T-helper 17 cell (primary cell): ENCODE results near the gene HEATR5A. TPM values are rescaled to one million over a fixed set of nuclear protein-coding genes. Genes with fewer than 3 reads are reported as not detected.
A peak's percentile ranks its signal among the peaks of the same experiment; 100 is the strongest.
"Not testable (repeated sequence)": the region's sequence is repeated elsewhere in the genome, so short reads cannot be mapped to it uniquely, and the experiment has no call there.

Source experiments
- ATAC-seq: fragments of 150-1000 bp; cut with Tn5 transposase; 2 replicates; pipeline ENCODE4 v1.10.0; 2021; ENCODE audit warnings: mild to moderate bottlenecking, moderate library complexity
- DNase-seq, 3 donors: peaks; one replicate each; pipeline versions ENCODE4 v3.0.0 to v3.0.0-alpha.2; 2020 to 2021
- H3K9me3 ChIP-seq: one replicate; pipeline ENCODE4 v1.7.0; 2013; ENCODE audit warnings: low read length, mild to moderate bottlenecking; ENCODE audit not compliant: control insufficient read depth, poor library complexity, severe bottlenecking
- H3K27ac Mint-ChIP-seq: one replicate; pipeline ENCODE4 v1.8.0; 2022; ENCODE audit warnings: mild to moderate bottlenecking, moderate library complexity, mixed read lengths
- H3K27me3 Mint-ChIP-seq: one replicate; pipeline ENCODE4 v1.8.0; 2022; ENCODE audit warnings: mixed read lengths
- H3K36me3 Mint-ChIP-seq: one replicate; pipeline ENCODE4 v1.8.0; 2022; ENCODE audit warnings: low read depth, mixed read lengths
- H3K4me1 Mint-ChIP-seq: one replicate; pipeline ENCODE4 v1.8.0; 2022; ENCODE audit warnings: mild to moderate bottlenecking, mixed read lengths
- H3K4me3 Mint-ChIP-seq: one replicate; pipeline ENCODE4 v1.8.0; 2022; ENCODE audit warnings: mild to moderate bottlenecking, moderate library complexity, mixed read lengths
- total RNA-seq, 4 donors: library from RNA in 2 of 4; stranded (reverse) in 2 of 4; gene quantifications; one replicate each; pipeline ENCODE4 v1.2.3 and lab custom pipeline; 2022 to 2026

Gene HEATR5A
- total RNA-seq (1 to 10 TPM; 7.9 to 8.3 TPM), total RNA-seq (lab: John Stamatoyannopoulos, UW) (6.1 to 11.2 reads per million in 2 donors)

- no peaks in the 10 kb centered on the region for H3K9me3 ChIP-seq
- H3K4me1 Mint-ChIP-seq: peaks cover 19% of the 10 kb centered on the region
- ATAC-seq (peak; percentile 99), DNase-seq (peak; percentile 86 to 94 (median 90))
- peak within 1 kb of the TSS; percentile 92 for H3K27ac Mint-ChIP-seq
- H3K4me3 Mint-ChIP-seq: peak within 1 kb of the TSS; percentile 99
- H3K36me3 Mint-ChIP-seq: peaks cover 4% of the 10 kb centered on the region
- H3K27me3 Mint-ChIP-seq: no peaks in the 10 kb centered on the region
These were observed at the start of gene HEATR5A for GRCh38 chr14:31420319-31421111. Gene HEATR5A (minus strand): TSS chr14:31420550. CDS start chr14:31402975, 17,575 bp downstream.

GRCh38 chr14:31466554-31466953 lies 46.2 kb upstream of the HEATR5A start:
- H3K4me1 Mint-ChIP-seq: peaks cover 3% of the 10 kb centered on the region
- ATAC-seq: no peak
- H3K36me3 Mint-ChIP-seq: no peaks in the 10 kb centered on the region
- no peak overlapping the region for H3K27ac Mint-ChIP-seq
- H3K4me3 Mint-ChIP-seq: no peak overlapping the region
- no peak for DNase-seq
- H3K27me3 Mint-ChIP-seq: no peaks in the 10 kb centered on the region
- H3K9me3 ChIP-seq: no peaks in the 10 kb centered on the region

GRCh38 chr14:31465111-31465510 lies 44.8 kb upstream of the HEATR5A start:
- DNase-seq: no peak
- Mint-ChIP-seq H3K4me3 (no peak overlapping the region), H3K4me1 (peaks cover 4% of the 10 kb centered on the region), H3K27me3 (peaks cover 11% of the 10 kb centered on the region), H3K27ac (no peak overlapping the region), H3K36me3 (no peaks in the 10 kb centered on the region)
- ATAC-seq: no peak
- no peaks in the 10 kb centered on the region for H3K9me3 ChIP-seq

GRCh38 chr14:31462450-31462849 lies 42.1 kb upstream of the HEATR5A start:
- Mint-ChIP-seq H3K4me1 (peaks cover 12% of the 10 kb centered on the region), H3K27me3 (peaks cover 11% of the 10 kb centered on the region)
- not testable (repeated sequence) for H3K27ac Mint-ChIP-seq, H3K36me3 Mint-ChIP-seq, H3K9me3 ChIP-seq, H3K4me3 Mint-ChIP-seq, ATAC-seq, DNase-seq

- no peaks in the 10 kb centered on the region for H3K9me3 ChIP-seq
- ATAC-seq: no peak
- Mint-ChIP-seq H3K4me1 (peaks cover 13% of the 10 kb centered on the region), H3K27ac (no peak overlapping the region), H3K36me3 (no peaks in the 10 kb centered on the region), H3K27me3 (peaks cover 11% of the 10 kb centered on the region), H3K4me3 (no peak overlapping the region)
- DNase-seq: no peak
These were observed 41.2 kb upstream of the HEATR5A start for GRCh38 chr14:31461545-31461944.

- Mint-ChIP-seq H3K27ac (peak overlapping the region; percentile 95), H3K27me3 (peaks cover 11% of the 10 kb centered on the region), H3K4me3 (peak overlapping the region; percentile 93), H3K4me1 (peaks cover 14% of the 10 kb centered on the region), H3K36me3 (no peaks in the 10 kb centered on the region)
- DNase-seq: no peak
- H3K9me3 ChIP-seq: no peaks in the 10 kb centered on the region
- no peak for ATAC-seq
These were observed 37.6 kb upstream of the HEATR5A start for GRCh38 chr14:31457665-31458659.

GRCh38 chr14:31456841-31457664 lies 36.7 kb upstream of the HEATR5A start, which contains the start of gene DTD2:
Gene DTD2 (minus strand): TSS chr14:31457506. CDS start chr14:31457393, 113 bp downstream.
- H3K27me3 Mint-ChIP-seq: peaks cover 11% of the 10 kb centered on the region
- ATAC-seq (peak; percentile 97), DNase-seq (peak; percentile 84 to 87 (median 86))
- no peaks in the 10 kb centered on the region for H3K9me3 ChIP-seq
- peak within 1 kb of the TSS; percentile 93 for H3K4me3 Mint-ChIP-seq
- peaks cover 14% of the 10 kb centered on the region for H3K4me1 Mint-ChIP-seq
- H3K36me3 Mint-ChIP-seq: no peaks in the 10 kb centered on the region
- H3K27ac Mint-ChIP-seq: peak within 1 kb of the TSS; percentile 95

GRCh38 chr14:31449971-31450610 lies 29.7 kb upstream of the HEATR5A start:
- Mint-ChIP-seq H3K4me1 (peaks cover 4% of the 10 kb centered on the region), H3K27me3 (no peaks in the 10 kb centered on the region), H3K4me3 (no peak overlapping the region), H3K27ac (no peak overlapping the region), H3K36me3 (peaks cover 8% of the 10 kb centered on the region)
- ATAC-seq (peak; percentile 69), DNase-seq (no peak)
- no peaks in the 10 kb centered on the region for H3K9me3 ChIP-seq

GRCh38 chr14:31449136-31449535 lies 28.8 kb upstream of the HEATR5A start:
- Mint-ChIP-seq H3K4me3 (no peak overlapping the region), H3K36me3 (peaks cover 8% of the 10 kb centered on the region), H3K4me1 (peaks cover 4% of the 10 kb centered on the region), H3K27me3 (no peaks in the 10 kb centered on the region), H3K27ac (no peak overlapping the region)
- DNase-seq (no peak), ATAC-seq (no peak)
- H3K9me3 ChIP-seq: no peaks in the 10 kb centered on the region

- H3K27ac Mint-ChIP-seq: no peak overlapping the region
These were observed 25.4 kb upstream of the HEATR5A start for GRCh38 chr14:31445703-31446102.

GRCh38 chr14:31442284-31442683 lies 21.9 kb upstream of the HEATR5A start:
- Mint-ChIP-seq H3K4me1 (peaks cover 2% of the 10 kb centered on the region), H3K27me3 (no peaks in the 10 kb centered on the region), H3K4me3 (no peak overlapping the region), H3K36me3 (peaks cover 2% of the 10 kb centered on the region), H3K27ac (no peak overlapping the region)
- ATAC-seq: no peak
- DNase-seq: no peak
- no peaks in the 10 kb centered on the region for H3K9me3 ChIP-seq

More at GRCh38 chr14:31445703-31446102, 25.4 kb upstream of the HEATR5A start:
- H3K36me3 Mint-ChIP-seq: peaks cover 5% of the 10 kb centered on the region
- H3K9me3 ChIP-seq: no peaks in the 10 kb centered on the region
- H3K4me3 Mint-ChIP-seq: no peak overlapping the region
- H3K4me1 Mint-ChIP-seq: peaks cover 4% of the 10 kb centered on the region
- H3K27me3 Mint-ChIP-seq: no peaks in the 10 kb centered on the region
- ATAC-seq: no peak
- no peak for DNase-seq
